GM23248 (cell line): ENCODE data around the gene EML4.

ENCODE experiments used
- EZH2 ChIP-seq: fragments of 200-600 bp; sonication (generic); IDR thresholded peaks from 2 replicates; pipeline ENCODE4 v1.6.1; 2018; ENCODE audit warnings: antibody characterized with exemption, mild to moderate bottlenecking; ENCODE audit not compliant: insufficient read depth, poor library complexity, severe bottlenecking
- EZH2phosphoT487 ChIP-seq: fragments of 200-600 bp; sonication (generic); IDR thresholded peaks from 2 replicates; pipeline ENCODE4 v1.6.1; 2018; ENCODE audit warnings: antibody characterized with exemption, moderate library complexity, mild to moderate bottlenecking, low read depth; ENCODE audit not compliant: insufficient read depth

DNA sequence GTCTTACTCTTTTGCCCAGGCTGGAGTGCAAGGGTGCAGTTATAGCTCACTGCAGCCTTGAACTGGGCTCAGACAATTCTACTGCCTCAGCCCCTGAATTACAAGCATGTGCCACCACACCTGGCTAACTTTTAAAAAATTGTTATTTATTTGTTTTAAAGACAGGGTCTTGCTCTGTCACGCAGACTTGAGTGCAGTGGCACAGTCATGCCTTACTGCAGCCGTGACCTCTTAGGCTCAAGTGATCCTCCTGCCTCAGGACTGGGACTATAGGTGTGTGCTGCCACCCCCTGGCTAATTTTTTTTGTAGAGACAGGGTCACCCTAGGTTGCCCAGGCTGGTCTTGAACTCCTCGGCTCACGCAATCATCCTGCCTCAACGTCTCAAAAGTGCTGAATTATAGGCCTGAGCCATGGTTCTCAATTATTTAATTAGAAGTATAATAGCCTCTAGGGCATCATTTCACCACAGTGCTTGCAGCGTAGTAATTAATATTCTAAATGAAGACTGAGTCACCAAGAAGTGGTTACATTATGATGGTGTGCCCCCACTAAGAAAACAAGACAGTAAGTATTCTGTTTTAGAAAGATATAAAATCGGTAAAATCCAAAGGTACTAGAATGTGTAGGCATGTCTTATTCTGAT lies 69.6 kb downstream of the EML4 start:
- no peak for TF ChIP-seq EZH2phosphoT487
- no peak for TF ChIP-seq EZH2
